Stomach (tissue), 4 donors: ENCODE data around the gene SUPT4H1.
A peak's percentile ranks its signal among the peaks of the same experiment; 100 is the strongest.

ENCODE experiments used
- EP300 ChIP-seq: sonication (generic); formaldehyde crosslinking; IDR thresholded peaks from one replicate; pipeline ENCODE4 v1.6.1; 2017; ENCODE audit warnings: antibody characterized with exemption
- TF ChIP-seq, protein P1 (sequence below), 7 experiments: fragments of 450-650 bp in 4 of 7; fragments of 200-600 bp in 3 of 7; sonication (generic) in 3 of 7; IDR thresholded peaks; one replicate each; pipeline ENCODE4 v1.5.1; 2016 to 2019; ENCODE audit warnings: antibody characterized with exemption in 7 of 7, control low read depth in 2 of 7, mild to moderate bottlenecking in 1 of 7

DNA sequence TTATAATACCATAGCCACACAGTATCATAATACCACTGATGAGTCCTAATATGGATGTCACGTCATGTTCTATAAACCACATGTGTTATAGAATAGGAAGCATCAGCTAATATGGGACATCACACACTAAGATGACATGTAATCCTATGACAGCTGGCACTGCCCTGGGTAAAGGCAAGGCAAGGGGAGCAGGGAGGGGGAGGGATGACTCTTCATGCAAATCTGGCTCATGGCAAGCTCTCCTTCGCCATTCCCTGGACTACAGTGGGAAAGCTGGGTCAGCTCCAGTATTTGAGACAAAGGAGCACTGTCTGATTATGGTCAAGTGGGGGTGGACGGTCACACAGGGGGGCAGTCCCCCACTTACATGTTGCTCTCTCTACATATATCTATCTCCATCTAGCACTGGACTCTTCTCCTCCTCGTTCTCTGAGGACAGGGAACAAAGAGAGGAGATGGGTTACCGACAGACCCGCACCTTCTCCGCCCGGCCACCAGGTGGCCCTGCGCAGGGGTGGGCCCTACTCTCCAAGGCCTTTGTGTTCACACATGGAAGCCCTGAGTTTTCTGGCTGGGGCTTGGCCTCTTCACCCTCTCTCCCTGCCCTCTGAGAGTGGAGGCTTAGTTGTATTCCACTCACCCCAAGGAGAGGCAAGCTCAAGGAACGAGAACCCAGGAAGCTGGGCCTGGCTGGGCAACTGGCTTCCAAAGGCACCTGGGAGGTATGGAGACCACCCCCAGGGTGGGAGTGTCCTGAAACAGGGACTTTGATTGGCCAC is 47.8 kb downstream of the SUPT4H1 start:
- TF ChIP-seq, protein P1, sequence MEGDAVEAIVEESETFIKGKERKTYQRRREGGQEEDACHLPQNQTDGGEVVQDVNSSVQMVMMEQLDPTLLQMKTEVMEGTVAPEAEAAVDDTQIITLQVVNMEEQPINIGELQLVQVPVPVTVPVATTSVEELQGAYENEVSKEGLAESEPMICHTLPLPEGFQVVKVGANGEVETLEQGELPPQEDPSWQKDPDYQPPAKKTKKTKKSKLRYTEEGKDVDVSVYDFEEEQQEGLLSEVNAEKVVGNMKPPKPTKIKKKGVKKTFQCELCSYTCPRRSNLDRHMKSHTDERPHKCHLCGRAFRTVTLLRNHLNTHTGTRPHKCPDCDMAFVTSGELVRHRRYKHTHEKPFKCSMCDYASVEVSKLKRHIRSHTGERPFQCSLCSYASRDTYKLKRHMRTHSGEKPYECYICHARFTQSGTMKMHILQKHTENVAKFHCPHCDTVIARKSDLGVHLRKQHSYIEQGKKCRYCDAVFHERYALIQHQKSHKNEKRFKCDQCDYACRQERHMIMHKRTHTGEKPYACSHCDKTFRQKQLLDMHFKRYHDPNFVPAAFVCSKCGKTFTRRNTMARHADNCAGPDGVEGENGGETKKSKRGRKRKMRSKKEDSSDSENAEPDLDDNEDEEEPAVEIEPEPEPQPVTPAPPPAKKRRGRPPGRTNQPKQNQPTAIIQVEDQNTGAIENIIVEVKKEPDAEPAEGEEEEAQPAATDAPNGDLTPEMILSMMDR (IDR thresholded peaks at IDR 0.05), result peak in 4 of 7 experiments; percentile 56 to 74 (median 63)
- no peak for TF ChIP-seq EP300
